PFSK-1 (cell line): ENCODE measurements around the gene CORO1C.
A peak's percentile ranks its signal among the peaks of the same experiment; 100 is the strongest.

Source experiments
- FOXP2 ChIP-seq: optimal IDR thresholded peaks from 2 replicates; pipeline ENCODE3; 2011; ENCODE audit warnings: borderline replicate concordance, control low read depth, inconsistent platforms; ENCODE audit not compliant: insufficient read depth; ENCODE audit errors: extremely low read length, extremely low read depth
- POLR2AphosphoS5 ChIP-seq: IDR thresholded peaks from 2 replicates; pipeline ENCODE4 v1.6.1; 2012; ENCODE audit warnings: low read depth, mild to moderate bottlenecking, control low read depth, low read length, moderate library complexity
- SIN3A ChIP-seq: IDR thresholded peaks from 2 replicates; pipeline ENCODE4 v1.6.1; 2012; ENCODE audit warnings: mild to moderate bottlenecking, low read length, moderate library complexity, borderline replicate concordance; ENCODE audit not compliant: insufficient read depth
- TAF1 ChIP-seq: IDR thresholded peaks from 2 replicates; pipeline ENCODE4 v1.6.1; 2012; ENCODE audit warnings: low read length, control low read depth, borderline replicate concordance; ENCODE audit not compliant: insufficient read depth
- TF ChIP-seq, protein P1 (sequence below), 2 experiments: IDR thresholded peaks; 2 replicates each; pipeline versions ENCODE4 v1.6.1 to v1.8.0; 2011 to 2012; ENCODE audit warnings: low read depth in 2 of 2, low read length in 2 of 2, control low read depth in 1 of 2, inconsistent platforms in 1 of 2, mild to moderate bottlenecking in 1 of 2, moderate library complexity in 1 of 2; ENCODE audit not compliant: insufficient read depth in 1 of 2

The CORO1C gene

DNA sequence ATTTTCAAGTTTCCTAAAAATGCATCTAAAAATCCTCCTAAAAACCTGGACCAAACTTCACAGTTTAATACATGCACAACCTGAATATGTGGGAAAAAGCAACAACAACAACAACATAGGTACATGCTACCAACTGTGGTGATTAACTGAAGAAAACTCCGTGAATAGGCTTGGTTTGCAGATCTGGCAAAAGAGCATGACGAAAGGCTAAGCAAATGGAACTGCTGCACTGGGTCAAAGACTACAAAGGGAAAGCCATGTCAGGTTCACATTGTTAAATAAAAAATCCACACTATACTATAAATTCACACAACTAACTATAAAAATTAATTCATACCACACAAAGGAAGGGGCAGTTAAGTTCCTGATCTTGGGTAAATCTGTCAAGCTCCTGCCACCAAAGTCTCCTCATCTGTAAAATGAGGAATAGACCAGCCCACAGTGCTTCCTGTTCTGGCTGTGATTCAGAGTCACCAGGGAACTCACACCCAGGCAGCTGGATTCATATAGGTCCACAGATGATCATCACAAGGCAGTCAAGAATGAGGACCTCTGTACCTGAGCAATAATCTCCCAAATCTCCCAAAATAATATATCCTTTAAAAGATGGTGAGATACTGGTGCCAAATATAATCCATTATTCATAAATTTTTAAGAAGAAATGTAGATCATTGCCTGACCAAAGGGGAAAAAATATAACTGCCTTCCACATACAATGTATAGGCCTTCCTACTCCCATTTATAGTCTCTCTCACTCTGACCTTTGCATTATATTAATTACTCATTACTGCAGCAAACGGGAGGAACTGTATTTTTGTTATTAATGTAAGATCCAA lies 7.0 kb downstream of the CORO1C start:
- TF ChIP-seq SIN3A (0 out of 2 replicates have a peak, but pooled peaks have one; percentile 37), TAF1 (no peak), FOXP2 (no peak), POLR2AphosphoS5 (no peak)

DNA sequence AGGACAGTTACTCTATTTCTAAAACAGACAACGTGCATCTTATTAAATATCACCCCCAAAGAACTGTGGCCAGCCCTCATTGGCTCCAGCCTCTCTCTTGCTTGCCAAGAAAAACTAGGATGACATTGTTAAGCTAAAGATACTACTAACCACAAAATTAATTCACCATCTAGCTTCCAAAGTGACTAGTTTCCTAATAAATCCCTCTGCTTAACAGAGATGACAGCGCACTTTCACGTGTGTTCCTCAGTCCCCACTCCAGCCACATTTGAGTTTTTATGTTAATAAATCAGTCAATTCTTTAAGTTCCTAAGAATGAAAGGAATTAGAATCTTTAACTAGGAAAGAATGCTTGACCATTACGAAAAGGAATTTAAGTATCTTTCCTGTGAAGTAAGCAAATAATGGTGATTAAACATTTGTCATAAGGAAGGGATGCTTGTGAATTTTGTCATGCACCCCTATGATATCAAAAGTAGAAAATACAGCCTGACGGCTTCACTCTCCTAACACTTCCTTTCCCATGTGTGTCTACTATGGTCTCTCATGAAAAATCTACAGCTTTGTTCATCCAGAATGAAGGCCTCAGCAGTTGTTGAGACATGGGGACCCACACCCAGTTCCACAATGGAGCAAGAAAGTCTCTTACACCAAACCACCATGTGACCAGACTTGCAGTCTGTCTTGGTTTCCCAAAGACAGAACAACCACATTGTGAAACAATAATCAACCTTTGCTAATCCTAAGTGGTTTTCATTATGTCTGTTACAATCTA lies 8.1 kb downstream of the CORO1C start:
- TF ChIP-seq, protein P1, sequence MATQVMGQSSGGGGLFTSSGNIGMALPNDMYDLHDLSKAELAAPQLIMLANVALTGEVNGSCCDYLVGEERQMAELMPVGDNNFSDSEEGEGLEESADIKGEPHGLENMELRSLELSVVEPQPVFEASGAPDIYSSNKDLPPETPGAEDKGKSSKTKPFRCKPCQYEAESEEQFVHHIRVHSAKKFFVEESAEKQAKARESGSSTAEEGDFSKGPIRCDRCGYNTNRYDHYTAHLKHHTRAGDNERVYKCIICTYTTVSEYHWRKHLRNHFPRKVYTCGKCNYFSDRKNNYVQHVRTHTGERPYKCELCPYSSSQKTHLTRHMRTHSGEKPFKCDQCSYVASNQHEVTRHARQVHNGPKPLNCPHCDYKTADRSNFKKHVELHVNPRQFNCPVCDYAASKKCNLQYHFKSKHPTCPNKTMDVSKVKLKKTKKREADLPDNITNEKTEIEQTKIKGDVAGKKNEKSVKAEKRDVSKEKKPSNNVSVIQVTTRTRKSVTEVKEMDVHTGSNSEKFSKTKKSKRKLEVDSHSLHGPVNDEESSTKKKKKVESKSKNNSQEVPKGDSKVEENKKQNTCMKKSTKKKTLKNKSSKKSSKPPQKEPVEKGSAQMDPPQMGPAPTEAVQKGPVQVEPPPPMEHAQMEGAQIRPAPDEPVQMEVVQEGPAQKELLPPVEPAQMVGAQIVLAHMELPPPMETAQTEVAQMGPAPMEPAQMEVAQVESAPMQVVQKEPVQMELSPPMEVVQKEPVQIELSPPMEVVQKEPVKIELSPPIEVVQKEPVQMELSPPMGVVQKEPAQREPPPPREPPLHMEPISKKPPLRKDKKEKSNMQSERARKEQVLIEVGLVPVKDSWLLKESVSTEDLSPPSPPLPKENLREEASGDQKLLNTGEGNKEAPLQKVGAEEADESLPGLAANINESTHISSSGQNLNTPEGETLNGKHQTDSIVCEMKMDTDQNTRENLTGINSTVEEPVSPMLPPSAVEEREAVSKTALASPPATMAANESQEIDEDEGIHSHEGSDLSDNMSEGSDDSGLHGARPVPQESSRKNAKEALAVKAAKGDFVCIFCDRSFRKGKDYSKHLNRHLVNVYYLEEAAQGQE (IDR thresholded peaks at IDR 0.05; ENCODE audit: insufficient read depth in 1 of 2, low read depth in 2 of 2, low read length in 2 of 2): no peak
- no peak for TF ChIP-seq FOXP2
- no peak for TF ChIP-seq TAF1
- TF ChIP-seq POLR2AphosphoS5: no peak
- TF ChIP-seq SIN3A: 0 out of 2 replicates have a peak, but pooled peaks have one; percentile 66

GRCh38 chr12:108722463-108722862 lies 8.9 kb downstream of the CORO1C start:
- TF ChIP-seq, protein P1 (IDR thresholded peaks at IDR 0.05; ENCODE audit: insufficient read depth in 1 of 2, low read depth in 2 of 2, low read length in 2 of 2): no peak
- TF ChIP-seq SIN3A: no peak
- no peak for TF ChIP-seq POLR2AphosphoS5
- TF ChIP-seq TAF1: no peak
- TF ChIP-seq FOXP2: no peak

DNA sequence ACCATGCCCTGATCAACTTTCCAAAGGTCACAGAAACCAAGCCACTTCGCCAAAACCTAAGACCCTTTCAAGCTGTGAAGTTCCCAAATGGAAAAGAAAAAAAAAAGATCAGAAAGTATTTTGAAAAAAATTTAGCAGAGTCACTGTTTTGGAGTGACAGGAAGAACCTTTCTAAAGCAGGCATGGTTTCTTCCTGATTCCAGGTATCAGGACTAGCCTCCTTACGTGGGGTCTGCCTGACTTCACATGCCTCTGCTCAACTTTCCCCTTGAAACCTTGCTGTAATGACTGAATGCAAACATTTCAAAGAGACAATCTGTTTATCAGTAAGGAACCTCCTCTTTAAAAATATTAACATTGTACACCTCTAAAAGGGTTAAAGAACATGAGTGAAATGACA lies 9.5 kb downstream of the CORO1C start:
- TF ChIP-seq TAF1: no peak
- TF ChIP-seq SIN3A: no peak
- no peak for TF ChIP-seq POLR2AphosphoS5
- no peak for TF ChIP-seq FOXP2
- TF ChIP-seq, protein P1 (IDR thresholded peaks at IDR 0.05; ENCODE audit: insufficient read depth in 1 of 2, low read depth in 2 of 2, low read length in 2 of 2): no peak

- TF ChIP-seq SIN3A (no peak), POLR2AphosphoS5 (no peak), TAF1 (no peak), FOXP2 (no peak)
- TF ChIP-seq, protein P1 (IDR thresholded peaks at IDR 0.05; ENCODE audit: insufficient read depth in 1 of 2, low read depth in 2 of 2, low read length in 2 of 2): no peak
Observed at GRCh38 chr12:108720757-108721514, 10.4 kb downstream of the CORO1C start.
